Measurements from ENCODE around the gene MSMB. TPM values are rescaled to one million over a fixed set of nuclear protein-coding genes. Genes with fewer than 3 reads are reported as not detected.

The MSMB gene
- total RNA-seq, 1 experiment from 2014 or later, result not detected

DNA sequence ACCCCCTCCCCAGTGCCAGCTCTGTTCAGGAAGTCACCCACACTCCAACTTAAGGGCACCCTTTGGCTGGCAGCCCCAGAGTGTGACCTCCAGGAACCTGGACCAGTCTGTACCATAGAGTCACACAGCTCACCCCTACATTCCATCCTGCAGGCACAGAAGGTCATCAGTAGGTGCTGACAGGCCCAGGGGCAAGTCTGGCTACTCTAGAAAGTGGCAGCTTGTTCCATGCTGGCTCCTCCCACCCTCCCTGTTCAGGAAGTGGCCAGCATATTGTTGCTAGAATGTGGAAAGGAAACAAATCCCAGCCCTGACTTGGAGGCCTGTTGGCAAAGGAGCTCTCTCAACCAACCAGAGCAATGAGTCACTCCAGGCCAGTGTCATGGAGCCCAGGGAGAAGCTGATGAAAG lies 12.5 kb downstream of the MSMB start:
- Mint-ChIP-seq H3K4me3 (no peak overlapping the region), H3K4me1 (peaks cover 21% of the 10 kb centered on the region), H3K36me3 (no peaks in the 10 kb centered on the region), H3K9me3 (no peaks in the 10 kb centered on the region), H3K27ac (no peak overlapping the region), H3K27me3 (ENCODE audit: low read depth) (no peaks in the 10 kb centered on the region)
- POLR2A ChIA-PET, result no interaction called here
- ATAC-seq (no peak), DNase-seq (ENCODE audit: low spot score) (no peak)
- TF ChIP-seq, protein P1, sequence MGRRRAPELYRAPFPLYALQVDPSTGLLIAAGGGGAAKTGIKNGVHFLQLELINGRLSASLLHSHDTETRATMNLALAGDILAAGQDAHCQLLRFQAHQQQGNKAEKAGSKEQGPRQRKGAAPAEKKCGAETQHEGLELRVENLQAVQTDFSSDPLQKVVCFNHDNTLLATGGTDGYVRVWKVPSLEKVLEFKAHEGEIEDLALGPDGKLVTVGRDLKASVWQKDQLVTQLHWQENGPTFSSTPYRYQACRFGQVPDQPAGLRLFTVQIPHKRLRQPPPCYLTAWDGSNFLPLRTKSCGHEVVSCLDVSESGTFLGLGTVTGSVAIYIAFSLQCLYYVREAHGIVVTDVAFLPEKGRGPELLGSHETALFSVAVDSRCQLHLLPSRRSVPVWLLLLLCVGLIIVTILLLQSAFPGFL (CRISPR knock-in tag; IDR thresholded peaks at IDR 0.05; ENCODE audit: borderline replicate concordance), result no peak
- TF ChIP-seq ZNF317 (CRISPR knock-in tag; IDR thresholded peaks at IDR 0.05; ENCODE audit: borderline replicate concordance, low read depth) (no peak), EMX1 (CRISPR knock-in tag; IDR thresholded peaks at IDR 0.05) (no peak), RELA (CRISPR knock-in tag; IDR thresholded peaks at IDR 0.05; ENCODE audit: borderline replicate concordance) (no peak), TEAD4 (CRISPR knock-in tag; IDR thresholded peaks at IDR 0.05) (no peak), GRHL2 (CRISPR knock-in tag; IDR thresholded peaks at IDR 0.05; ENCODE audit: insufficient replicate concordance, severe bottlenecking) (no peak), ESRRA (CRISPR knock-in tag; IDR thresholded peaks at IDR 0.05; ENCODE audit: borderline replicate concordance) (no peak), FOXK1 (CRISPR knock-in tag; IDR thresholded peaks at IDR 0.05) (no peak)
- TF ChIP-seq, protein P2, sequence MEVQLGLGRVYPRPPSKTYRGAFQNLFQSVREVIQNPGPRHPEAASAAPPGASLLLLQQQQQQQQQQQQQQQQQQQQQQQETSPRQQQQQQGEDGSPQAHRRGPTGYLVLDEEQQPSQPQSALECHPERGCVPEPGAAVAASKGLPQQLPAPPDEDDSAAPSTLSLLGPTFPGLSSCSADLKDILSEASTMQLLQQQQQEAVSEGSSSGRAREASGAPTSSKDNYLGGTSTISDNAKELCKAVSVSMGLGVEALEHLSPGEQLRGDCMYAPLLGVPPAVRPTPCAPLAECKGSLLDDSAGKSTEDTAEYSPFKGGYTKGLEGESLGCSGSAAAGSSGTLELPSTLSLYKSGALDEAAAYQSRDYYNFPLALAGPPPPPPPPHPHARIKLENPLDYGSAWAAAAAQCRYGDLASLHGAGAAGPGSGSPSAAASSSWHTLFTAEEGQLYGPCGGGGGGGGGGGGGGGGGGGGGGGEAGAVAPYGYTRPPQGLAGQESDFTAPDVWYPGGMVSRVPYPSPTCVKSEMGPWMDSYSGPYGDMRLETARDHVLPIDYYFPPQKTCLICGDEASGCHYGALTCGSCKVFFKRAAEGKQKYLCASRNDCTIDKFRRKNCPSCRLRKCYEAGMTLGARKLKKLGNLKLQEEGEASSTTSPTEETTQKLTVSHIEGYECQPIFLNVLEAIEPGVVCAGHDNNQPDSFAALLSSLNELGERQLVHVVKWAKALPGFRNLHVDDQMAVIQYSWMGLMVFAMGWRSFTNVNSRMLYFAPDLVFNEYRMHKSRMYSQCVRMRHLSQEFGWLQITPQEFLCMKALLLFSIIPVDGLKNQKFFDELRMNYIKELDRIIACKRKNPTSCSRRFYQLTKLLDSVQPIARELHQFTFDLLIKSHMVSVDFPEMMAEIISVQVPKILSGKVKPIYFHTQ (CRISPR knock-in tag; IDR thresholded peaks at IDR 0.05), result no peak
- TF ChIP-seq, protein P3, sequence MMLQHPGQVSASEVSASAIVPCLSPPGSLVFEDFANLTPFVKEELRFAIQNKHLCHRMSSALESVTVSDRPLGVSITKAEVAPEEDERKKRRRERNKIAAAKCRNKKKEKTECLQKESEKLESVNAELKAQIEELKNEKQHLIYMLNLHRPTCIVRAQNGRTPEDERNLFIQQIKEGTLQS (CRISPR knock-in tag; conservative IDR thresholded peaks at IDR 0.05), result no peak
- TF ChIP-seq, protein P4, sequence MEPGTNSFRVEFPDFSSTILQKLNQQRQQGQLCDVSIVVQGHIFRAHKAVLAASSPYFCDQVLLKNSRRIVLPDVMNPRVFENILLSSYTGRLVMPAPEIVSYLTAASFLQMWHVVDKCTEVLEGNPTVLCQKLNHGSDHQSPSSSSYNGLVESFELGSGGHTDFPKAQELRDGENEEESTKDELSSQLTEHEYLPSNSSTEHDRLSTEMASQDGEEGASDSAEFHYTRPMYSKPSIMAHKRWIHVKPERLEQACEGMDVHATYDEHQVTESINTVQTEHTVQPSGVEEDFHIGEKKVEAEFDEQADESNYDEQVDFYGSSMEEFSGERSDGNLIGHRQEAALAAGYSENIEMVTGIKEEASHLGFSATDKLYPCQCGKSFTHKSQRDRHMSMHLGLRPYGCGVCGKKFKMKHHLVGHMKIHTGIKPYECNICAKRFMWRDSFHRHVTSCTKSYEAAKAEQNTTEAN (CRISPR knock-in tag; IDR thresholded peaks at IDR 0.05), result no peak
- TF ChIP-seq, protein P5, sequence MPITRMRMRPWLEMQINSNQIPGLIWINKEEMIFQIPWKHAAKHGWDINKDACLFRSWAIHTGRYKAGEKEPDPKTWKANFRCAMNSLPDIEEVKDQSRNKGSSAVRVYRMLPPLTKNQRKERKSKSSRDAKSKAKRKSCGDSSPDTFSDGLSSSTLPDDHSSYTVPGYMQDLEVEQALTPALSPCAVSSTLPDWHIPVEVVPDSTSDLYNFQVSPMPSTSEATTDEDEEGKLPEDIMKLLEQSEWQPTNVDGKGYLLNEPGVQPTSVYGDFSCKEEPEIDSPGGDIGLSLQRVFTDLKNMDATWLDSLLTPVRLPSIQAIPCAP (CRISPR knock-in tag; IDR thresholded peaks at IDR 0.05), result no peak
- CTCF ChIA-PET, result no interaction called here

DNA sequence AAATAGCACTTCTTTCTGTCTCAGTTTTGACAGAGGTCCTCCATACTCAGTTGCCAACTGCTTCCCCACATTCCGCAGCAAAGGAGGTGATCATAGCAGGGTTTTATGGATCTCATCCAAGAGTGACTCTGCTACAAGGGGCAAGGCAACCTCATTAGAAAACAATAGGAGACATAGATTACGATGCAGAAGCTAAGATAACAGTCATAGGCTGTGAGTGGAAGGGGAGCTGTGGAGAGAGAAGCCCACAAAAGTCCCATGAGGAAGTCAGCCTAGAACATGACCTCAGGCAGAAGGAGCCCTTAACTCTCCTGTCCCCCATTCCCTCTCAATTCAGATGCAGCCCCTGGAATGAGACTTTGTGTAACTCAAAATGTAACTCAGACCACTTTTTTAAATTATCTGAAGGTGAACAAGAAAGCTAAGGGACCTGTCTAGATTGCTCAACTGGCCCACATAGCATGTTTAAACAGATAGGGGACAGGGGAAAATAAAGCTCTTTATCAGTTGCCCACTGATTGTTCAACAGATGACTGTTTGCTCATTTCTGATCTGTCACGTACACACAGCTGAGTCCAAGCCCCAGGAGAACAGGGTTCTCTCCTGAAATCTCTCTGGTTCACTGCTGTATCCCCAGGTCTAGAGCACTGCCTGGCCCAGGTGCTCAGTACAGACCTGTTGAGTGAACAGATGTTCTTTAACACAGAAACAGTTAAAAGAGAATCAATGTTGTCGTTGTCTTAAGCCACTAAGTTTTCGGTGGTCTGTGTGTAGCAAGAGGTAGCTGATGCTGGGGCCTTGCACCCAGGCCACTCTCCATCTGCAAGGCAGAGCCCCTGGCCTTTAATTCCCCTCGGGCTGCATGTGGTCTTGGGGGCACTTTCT lies 14.2 kb downstream of the MSMB start:
- ATAC-seq (no peak), DNase-seq (ENCODE audit: low spot score) (no peak)
- Mint-ChIP-seq H3K4me3 (no peak overlapping the region), H3K9me3 (no peaks in the 10 kb centered on the region), H3K4me1 (peaks cover 23% of the 10 kb centered on the region), H3K27me3 (ENCODE audit: low read depth) (no peaks in the 10 kb centered on the region), H3K27ac (peak overlapping the region; percentile 60; the same call in 1 of the 2 replicates), H3K36me3 (no peaks in the 10 kb centered on the region)
- CTCF ChIA-PET, result interaction anchor here (1.1 kb wide), 1 partner anchor 8 kb away, joined by 3 read pairs; no protein-coding TSS in a partner anchor
- POLR2A ChIA-PET, result no interaction called here
- TF ChIP-seq, protein P6, sequence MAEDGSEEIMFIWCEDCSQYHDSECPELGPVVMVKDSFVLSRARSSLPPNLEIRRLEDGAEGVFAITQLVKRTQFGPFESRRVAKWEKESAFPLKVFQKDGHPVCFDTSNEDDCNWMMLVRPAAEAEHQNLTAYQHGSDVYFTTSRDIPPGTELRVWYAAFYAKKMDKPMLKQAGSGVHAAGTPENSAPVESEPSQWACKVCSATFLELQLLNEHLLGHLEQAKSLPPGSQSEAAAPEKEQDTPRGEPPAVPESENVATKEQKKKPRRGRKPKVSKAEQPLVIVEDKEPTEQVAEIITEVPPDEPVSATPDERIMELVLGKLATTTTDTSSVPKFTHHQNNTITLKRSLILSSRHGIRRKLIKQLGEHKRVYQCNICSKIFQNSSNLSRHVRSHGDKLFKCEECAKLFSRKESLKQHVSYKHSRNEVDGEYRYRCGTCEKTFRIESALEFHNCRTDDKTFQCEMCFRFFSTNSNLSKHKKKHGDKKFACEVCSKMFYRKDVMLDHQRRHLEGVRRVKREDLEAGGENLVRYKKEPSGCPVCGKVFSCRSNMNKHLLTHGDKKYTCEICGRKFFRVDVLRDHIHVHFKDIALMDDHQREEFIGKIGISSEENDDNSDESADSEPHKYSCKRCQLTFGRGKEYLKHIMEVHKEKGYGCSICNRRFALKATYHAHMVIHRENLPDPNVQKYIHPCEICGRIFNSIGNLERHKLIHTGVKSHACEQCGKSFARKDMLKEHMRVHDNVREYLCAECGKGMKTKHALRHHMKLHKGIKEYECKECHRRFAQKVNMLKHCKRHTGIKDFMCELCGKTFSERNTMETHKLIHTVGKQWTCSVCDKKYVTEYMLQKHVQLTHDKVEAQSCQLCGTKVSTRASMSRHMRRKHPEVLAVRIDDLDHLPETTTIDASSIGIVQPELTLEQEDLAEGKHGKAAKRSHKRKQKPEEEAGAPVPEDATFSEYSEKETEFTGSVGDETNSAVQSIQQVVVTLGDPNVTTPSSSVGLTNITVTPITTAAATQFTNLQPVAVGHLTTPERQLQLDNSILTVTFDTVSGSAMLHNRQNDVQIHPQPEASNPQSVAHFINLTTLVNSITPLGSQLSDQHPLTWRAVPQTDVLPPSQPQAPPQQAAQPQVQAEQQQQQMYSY (CRISPR knock-in tag; IDR thresholded peaks at IDR 0.05), result no peak
- TF ChIP-seq, protein P3 (CRISPR knock-in tag; conservative IDR thresholded peaks at IDR 0.05), result no peak
- TF ChIP-seq, protein P7, sequence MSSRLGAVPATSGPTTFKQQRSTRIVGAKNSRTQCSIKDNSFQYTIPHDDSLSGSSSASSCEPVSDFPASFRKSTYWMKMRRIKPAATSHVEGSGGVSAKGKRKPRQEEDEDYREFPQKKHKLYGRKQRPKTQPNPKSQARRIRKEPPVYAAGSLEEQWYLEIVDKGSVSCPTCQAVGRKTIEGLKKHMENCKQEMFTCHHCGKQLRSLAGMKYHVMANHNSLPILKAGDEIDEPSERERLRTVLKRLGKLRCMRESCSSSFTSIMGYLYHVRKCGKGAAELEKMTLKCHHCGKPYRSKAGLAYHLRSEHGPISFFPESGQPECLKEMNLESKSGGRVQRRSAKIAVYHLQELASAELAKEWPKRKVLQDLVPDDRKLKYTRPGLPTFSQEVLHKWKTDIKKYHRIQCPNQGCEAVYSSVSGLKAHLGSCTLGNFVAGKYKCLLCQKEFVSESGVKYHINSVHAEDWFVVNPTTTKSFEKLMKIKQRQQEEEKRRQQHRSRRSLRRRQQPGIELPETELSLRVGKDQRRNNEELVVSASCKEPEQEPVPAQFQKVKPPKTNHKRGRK (CRISPR knock-in tag; IDR thresholded peaks at IDR 0.05; ENCODE audit: borderline replicate concordance), result no peak
- no peak for TF ChIP-seq TP53 (CRISPR knock-in tag; IDR thresholded peaks at IDR 0.05)
- no peak for TF ChIP-seq RELA (CRISPR knock-in tag; IDR thresholded peaks at IDR 0.05; ENCODE audit: borderline replicate concordance)
